SW480 (cell line): ENCODE data around the gene TSHZ3.

Source experiments
- DNase-seq: peaks from one replicate; pipeline ENCODE4 v3.0.0-alpha.2; 2016; ENCODE audit warnings: low spot score

Gene TSHZ3, protein sequence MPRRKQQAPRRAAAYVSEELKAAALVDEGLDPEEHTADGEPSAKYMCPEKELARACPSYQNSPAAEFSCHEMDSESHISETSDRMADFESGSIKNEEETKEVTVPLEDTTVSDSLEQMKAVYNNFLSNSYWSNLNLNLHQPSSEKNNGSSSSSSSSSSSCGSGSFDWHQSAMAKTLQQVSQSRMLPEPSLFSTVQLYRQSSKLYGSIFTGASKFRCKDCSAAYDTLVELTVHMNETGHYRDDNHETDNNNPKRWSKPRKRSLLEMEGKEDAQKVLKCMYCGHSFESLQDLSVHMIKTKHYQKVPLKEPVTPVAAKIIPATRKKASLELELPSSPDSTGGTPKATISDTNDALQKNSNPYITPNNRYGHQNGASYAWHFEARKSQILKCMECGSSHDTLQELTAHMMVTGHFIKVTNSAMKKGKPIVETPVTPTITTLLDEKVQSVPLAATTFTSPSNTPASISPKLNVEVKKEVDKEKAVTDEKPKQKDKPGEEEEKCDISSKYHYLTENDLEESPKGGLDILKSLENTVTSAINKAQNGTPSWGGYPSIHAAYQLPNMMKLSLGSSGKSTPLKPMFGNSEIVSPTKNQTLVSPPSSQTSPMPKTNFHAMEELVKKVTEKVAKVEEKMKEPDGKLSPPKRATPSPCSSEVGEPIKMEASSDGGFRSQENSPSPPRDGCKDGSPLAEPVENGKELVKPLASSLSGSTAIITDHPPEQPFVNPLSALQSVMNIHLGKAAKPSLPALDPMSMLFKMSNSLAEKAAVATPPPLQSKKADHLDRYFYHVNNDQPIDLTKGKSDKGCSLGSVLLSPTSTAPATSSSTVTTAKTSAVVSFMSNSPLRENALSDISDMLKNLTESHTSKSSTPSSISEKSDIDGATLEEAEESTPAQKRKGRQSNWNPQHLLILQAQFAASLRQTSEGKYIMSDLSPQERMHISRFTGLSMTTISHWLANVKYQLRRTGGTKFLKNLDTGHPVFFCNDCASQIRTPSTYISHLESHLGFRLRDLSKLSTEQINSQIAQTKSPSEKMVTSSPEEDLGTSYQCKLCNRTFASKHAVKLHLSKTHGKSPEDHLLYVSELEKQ

DNA sequence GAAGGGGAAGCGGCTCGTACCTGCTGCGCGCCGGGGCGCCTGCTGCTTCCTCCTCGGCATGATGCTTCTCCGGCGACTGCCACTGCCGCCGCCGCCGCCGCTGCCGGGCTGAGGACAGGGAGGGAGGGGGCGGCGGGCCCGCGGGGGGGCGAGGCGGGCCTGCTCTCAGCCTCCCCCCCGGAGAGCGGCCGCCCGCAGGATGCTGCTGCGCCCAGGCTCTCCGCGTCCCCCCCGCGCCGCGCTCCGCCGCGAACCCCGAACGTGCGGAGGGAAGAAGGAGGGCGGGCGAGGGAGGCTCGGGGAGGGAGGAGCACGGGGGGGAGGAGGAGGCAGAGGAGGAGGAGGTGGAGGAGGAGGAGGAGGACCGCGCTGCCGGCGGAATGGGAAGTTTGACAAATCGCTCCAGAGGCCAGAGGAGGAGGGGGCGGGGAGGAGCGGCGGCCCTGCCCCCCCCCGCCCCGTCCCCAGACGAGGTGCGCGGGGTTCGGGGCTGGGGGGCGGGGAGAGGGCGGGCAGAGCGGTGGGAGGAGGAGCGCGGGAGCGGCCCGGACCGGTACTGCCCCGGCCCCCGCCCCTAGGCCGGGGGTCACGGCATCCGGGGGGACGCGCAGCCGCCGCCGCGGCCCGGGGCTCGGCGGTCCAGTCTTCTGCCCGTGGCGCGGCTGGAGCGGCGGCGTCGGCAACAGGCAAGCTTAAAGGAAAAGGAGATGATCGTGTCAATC, at the start of gene TSHZ3:
TSHZ3 (minus strand) TSS at position 277 of the 722 bp plus-strand sequence; CDS start at position 60, 217 bp downstream.
- DNase-seq: peak; percentile 32

DNA sequence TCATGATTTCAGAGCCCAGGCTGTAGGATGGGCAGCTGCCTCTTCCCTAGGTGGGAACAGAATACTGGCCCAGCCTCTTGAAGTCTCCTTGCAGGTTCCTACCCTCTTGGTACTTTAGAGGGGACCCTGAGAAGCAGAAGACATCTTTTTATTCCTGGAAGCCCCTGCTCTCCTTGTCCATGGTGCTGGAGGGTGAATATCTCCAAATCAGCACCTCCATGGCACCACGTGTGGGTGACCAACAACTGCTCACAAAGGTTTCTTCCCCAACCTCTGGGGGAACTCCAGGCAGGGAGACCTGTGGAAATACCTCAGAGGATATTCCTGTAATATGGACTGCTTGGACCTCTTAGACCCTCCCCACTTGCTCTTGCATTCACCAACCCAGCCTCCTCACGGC, 48.1 kb upstream of the TSHZ3 start:
- no peak for DNase-seq

DNA sequence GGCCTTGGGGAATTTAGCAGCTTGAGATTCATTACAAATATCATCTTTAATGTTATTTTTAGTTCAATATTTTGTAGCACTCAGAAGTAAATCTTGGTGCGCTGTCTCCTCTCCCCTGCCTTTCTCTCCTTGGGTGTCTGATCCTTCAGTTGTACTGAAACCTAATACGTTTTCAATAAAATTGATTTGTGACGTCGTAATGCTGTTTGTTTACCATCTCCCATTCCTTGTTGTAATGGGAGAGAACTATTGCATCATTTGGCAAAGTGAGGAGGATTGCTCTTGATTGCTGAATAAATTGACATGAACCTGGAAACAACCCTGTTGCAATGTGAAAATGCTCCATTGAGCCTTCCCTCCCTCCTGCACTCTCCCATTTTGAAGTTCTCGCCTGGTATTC, 43.2 kb upstream of the TSHZ3 start:
- no peak for DNase-seq

DNA sequence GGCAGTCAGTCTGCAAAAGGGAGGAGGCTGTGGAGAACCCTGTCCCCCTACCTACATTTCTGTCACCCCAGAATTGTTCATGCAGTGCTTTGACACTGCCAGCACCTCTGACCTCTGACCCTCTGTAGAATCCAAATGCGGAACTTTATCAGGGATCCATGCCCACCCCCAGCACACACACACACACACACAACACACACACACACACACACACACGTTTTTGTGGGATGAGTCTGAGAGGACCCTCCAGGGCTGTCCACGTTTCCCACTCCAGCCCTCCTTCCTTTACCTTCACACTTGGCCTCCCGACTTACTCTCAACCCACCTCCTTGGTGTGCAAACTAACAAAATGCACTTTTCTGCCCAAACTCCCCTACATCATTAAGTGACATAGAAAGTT, 42.3 kb upstream of the TSHZ3 start:
- no peak for DNase-seq

DNA sequence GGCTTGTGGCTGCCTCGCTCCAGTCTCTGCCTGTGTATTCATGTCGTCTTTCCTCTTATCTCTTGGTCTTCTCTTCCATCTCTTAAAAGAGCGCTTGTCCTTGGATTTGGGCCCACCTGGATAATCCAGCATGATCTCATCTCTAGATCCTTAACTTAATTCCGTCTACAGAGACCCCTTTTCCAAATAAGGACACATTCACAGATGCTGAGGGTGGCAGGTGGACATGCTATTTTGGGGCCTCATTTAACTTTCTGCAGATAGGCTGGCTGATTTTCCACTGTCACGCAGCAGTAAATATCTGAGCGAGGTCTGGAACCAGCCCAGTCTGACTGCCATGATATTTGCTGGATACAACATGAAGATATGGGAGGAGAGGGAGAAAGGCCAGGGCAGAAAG, 41.5 kb upstream of the TSHZ3 start:
- no peak for DNase-seq

DNA sequence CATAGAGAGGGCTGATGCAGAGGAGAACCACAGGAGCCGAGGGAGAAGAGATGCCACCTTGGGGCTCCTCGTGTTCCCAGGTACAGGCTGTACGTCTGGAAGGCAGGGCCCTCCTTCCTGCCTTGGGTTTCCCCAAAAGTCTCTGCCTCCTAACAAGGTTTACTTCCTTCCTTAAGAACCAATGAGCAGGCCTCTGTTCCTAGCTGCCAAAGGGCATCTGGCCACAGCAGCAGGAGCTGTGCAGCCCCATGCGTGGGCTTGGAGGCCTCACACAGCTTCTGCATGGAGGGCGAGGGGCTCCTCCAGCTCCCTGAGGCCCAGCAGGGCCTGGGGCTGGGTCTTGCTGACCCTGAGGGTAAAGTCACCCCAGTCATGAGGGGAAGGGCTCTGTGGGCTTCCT, 40.6 kb upstream of the TSHZ3 start:
- DNase-seq: no peak

DNA sequence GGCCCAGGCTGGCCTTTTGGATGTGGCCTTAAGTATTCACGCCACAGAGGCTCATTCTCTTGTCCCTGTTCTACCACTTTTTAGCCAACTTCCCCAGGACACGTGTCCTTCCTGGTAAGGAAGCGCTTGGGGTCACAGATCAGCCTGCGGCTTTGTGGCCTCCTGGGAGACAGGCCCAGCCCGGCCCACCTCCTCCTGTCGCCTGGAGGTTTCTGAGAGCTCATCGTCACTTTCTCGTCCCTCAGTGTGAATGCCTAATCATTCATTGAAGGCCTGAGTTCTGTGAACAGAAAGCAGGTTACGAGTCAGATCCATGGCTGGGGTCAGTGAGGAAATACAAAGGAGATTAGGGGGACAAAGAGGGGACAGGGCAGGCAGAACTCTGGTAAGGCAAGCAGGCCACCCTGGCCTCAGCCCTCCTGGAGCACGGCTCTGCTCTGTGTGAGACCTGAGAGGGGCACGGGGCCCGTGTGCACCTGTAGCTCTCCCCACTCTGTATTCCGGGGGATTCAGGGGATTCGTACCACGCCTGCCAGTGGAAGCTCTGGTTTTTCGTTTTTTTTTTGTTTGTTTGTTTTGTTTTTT, 38.6 kb upstream of the TSHZ3 start:
- DNase-seq: no peak

DNA sequence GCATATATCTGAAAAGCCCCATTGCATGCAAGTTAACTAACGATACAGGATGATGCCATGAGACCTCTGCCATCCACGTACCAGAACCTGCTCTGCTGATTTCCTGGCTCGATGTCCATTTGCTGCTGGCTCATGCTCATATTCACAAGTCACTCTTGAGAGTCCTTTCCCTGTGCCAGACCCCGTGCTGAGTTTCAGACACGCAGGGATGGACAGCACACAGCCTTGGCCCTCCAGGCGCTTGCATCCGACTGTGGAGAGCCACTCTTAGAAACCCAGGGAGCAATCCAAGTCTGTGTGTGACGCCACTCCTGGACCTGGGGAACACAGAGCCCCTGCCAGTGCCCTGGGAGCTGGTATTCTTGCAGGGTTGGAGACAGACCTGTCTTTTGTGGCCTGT, 37.6 kb upstream of the TSHZ3 start:
- no peak for DNase-seq

DNA sequence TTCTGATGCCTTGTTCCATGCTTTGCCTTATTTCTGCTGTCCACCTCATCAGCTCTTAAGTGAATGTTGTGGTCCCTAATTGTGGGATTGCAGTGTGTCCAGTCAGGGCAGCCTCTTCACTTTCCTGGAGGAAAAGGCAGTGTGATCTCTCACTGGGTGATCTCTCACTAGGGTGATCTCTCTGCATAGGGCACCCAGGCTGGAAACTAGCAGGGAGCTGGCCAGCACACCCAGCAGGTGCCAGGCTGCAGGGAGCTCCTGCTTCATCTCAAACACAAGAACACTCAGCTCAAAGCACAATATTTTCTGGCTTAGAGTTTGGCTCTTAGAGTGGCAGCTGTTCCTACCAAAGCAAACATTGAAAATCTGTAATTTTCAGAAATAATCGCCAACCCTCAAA, 36.5 kb upstream of the TSHZ3 start:
- no peak for DNase-seq

DNA sequence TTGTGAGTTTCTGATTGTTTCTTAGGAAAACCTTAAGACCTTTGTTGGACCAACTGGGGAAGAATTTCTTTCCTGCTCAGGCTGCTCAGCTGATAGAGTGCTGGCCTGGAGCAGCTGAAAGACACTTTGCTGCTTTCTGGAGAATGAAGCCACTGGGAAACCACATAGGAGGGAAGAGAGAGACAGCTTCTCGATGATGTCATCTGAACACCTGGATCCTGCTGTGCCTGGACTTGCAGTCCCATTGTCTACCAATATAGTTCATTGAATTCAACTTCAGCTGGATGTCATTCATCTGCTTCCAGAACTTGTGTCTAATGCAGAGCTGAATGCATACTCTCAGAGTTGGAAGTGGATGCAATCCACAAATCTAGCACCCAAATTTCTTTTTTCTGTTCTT, 34.3 kb upstream of the TSHZ3 start:
- no peak for DNase-seq

DNA sequence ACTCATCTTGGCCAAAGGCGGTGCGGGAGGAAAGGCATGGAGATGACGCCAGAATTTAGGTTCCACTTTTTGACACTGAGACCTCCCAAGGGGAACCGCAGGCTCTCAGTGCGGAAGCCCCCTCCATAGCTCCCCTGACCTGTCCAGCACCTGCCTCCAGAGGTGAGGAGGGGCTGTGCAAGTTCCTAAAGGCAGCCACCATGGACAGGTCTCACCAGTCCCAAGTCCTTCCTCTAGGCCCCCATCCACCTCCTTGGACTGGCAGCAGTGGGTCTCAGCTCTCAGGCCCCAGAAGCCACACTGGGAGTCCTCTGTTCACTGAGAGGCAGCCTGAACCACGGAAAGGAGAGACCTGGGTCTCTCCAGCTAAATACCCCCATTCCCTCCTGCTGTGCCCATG, 31.6 kb upstream of the TSHZ3 start:
- no peak for DNase-seq

DNA sequence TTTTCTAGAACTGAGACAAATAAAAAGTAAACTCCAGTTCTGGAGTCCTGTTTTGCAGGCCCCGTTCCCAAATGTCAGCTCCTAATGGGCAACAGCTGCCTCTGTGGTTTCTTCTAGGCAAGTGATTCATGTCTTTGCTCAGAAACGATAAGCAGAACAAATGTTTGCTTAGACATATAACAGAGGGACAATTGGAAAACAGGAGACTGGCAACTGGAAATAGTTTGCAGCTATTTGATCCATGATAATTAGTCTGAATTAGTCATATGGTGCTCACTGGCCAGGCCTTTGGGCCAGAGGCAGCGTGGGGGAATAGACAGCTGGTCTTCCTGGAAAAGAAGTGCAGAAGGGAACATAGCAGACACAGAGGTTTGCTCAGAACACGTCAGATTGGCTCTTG, 29.2 kb upstream of the TSHZ3 start:
- peak; percentile 24 for DNase-seq

DNA sequence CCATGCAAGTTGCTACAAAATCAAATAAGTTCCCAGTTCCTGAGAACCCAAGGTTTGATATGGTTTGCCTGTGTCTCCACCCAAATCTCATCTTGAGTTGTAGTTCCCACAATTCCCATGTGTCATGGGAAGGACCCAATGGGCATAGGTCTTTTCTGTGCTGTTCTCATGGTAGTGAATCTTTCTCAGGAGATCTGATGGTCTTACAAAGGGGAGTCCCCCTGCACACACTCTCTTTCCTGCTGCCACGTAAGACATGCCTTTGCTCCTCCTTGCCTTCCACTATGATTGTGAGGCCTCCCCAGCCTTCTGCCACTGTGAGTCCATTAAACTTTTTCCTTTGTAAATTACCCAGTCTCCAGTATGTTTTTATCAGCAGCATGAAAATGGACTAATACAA, 28.5 kb upstream of the TSHZ3 start:
- DNase-seq: no peak

DNA sequence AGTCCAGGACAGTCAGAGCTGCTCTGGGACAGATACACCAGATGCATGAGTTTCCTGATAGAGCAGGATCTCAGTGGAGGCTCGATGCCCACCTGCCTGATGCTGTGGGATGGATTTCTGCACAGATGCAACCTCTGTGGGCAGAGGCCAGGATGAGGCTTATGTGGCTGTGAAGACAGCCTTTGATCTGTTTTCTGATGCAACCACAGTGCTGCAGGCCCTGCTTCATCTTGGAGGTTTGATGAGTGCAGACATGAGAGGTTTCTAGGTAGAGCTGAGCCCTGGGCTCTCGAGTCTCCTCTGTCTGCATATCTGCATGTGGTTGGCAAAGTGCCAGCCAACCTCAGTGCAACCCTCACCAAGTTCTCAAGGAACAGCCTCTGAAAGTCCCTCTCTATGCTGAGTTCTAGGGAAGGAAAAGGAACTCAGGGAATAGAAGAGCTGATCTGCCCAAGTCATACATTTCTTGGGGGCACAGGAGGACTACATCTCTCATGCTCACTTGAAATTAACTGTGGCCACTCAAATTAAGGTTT, 23.1 kb upstream of the TSHZ3 start:
- DNase-seq: peak; percentile 68

DNA sequence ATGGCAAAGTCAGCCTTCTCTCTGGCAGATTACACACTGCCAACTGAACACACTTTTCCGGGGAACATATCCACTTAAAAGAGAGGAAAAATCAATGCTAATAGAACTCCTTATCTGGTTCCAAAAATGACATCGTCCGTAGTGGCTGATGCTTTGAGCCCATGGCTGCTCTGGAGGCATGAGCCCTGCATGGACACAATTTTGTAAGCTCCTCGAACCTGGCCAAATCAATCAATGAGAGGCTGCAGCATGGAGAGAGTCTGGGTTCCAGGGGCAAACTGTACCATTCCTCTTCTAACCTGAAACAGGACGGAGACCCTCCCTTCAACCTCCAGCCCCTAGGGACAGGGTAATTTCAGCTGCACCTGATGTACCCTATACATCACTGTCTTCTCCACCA, 21.0 kb upstream of the TSHZ3 start:
- no peak for DNase-seq

DNA sequence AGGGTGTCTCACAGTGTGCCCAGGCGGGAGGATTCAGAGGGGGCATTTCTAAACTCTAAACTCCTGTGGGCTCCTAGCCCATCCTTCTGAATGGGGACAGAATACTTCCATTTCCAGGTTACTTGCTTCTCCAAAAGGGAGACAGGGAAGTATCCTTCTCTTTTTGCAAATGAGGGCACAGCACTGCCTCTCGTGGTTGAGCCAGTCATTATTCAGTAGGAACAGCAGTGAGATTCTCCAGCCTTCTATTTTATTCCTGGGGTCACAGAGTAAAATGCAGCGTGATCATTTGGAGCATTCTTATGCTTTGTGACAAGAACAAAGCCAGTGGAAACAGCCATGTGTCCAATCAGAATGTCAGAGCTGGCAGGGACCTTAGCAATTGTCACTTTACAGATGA, 15.7 kb upstream of the TSHZ3 start:
- DNase-seq: no peak

DNA sequence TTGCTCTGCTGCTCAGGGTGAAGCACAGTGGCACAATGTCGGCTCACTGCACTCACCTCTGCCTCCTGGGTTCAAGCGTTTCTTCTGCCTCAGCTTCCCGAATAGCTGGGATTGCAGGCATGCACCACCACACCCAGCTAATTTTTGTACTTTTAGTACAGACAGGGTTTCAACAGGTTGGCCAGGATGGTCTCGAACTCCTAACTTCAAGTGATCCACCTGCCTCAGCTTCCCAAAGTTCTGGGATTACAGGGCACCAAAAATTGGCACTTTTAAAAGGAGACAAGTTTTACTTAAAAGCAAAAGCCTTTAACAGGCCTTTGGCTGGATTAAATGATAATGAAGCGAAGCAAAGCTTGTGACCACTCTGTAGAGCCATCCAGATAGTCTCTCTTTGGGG, 12.5 kb upstream of the TSHZ3 start:
- DNase-seq: no peak

DNA sequence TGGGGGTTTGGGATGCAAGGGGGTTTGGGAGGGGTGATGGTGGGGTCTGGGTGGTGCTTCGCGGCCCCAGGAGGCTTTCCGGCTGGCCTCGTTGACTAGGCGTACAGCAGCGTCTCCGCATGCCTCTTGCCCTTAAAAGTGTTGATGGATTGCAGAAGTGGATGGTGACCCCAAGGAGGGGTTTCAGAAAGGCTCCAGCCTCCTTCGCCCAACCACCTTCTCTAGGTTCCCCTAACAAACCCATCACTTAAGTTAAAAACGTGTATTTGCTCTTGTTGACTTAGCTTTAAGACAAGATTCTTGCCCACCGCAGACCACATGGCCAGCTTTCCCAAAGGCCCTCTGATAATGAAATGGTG, 8.1 kb upstream of the TSHZ3 start:
- DNase-seq: no peak

DNA sequence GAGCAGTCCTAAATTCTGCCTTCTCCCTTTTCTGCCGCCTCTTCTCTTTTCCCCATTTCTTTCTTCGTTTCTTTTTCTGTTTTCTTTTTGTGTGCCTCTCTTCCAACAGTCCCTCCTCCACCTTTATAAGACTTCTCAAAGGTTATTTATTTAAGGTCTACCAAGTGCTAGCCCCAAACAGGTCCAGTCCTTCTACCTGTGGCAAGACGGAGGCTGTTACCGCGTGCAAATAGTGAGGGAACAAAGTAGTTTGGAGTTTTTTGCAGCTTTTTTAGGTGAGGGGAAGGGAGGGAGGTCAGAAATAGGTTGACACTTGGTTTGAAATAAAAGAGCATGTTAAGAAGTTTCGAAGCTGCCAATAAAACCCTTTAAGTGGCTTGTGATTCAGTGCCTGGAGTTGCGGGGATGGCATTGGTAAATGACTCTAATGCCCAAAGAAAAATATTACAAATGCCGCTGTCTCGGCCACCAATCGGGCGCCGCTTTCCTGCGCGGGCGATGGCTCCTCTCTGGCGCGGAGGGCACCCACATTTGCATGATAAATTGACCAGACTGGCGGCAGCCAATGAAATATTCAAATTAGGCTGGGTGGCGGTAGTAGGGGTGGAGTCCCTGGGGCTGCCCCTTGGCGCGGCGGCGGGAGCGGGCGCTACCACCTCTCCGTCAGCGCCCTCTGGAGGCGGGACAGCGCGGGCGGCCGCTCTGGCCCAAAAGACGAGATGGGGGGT, 7.5 kb upstream of the TSHZ3 start:
- DNase-seq: no peak

DNA sequence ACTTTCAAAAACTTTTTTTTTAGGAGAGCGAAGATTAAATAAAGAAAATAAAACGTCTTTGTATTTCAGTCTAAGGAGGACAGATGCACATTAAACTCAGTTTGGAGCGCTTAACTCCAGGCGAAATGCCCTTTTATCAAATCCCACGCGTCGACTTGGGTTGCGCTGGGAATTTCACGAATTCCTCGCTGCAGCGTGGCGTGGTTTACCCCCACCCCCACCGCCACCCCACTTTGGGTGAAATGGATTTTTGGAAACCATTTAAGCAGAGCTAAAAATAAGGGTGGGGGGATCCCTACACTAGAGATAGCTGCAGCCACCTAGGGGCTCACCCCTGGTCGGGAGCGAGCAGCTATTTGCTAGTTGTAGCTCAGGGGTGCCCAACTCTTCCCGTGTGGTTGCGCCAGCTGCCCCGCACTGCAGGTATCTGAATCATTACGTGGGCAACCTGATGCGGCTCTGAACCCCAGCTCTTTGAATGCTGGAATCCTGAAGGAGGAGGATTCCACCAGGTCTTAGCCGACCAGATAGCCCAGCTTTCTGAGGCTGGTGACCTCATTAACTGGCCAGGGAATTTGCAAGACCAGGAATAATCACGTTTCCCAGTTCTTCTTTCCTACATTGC, 6.5 kb upstream of the TSHZ3 start:
- DNase-seq: no peak
